HCEC 1CT (cell line): Measurements from ENCODE around the gene ZNF341.

Source experiments
- DNase-seq: peaks from one replicate; pipeline ENCODE4 v3.0.0-alpha.2; 2017

ZNF341 gene

GRCh38 chr20:33703498-33704137 lies 28.2 kb upstream of the ZNF341 start:
- no peak for DNase-seq

- DNase-seq = no peak
Measured at GRCh38 chr20:33704197-33704924, 27.4 kb upstream of the ZNF341 start.

GRCh38 chr20:33707668-33708067 lies 24.1 kb upstream of the ZNF341 start:
- DNase-seq = no peak

GRCh38 chr20:33709398-33709797 lies 22.4 kb upstream of the ZNF341 start:
- DNase-seq = no peak

- no peak for DNase-seq
Measured at GRCh38 chr20:33709905-33710541, 21.8 kb upstream of the ZNF341 start.

GRCh38 chr20:33710681-33711445 lies 20.9 kb upstream of the ZNF341 start:
- DNase-seq = no peak

GRCh38 chr20:33711446-33711738 lies 20.4 kb upstream of the ZNF341 start:
- DNase-seq = no peak

GRCh38 chr20:33713865-33714367 lies 17.9 kb upstream of the ZNF341 start:
- no peak for DNase-seq

GRCh38 chr20:33716498-33716897 lies 15.3 kb upstream of the ZNF341 start:
- no peak for DNase-seq

- DNase-seq = no peak
Measured at GRCh38 chr20:33719277-33719988, 12.4 kb upstream of the ZNF341 start.

GRCh38 chr20:33719989-33720709 lies 11.6 kb upstream of the ZNF341 start, which contains the start of gene PXMP4:
TSS of gene PXMP4 (minus strand) at chr20:33720310. CDS start at chr20:33720207, 103 bp downstream.
- peak; percentile 96 for DNase-seq

GRCh38 chr20:33721391-33722140 lies 10.2 kb upstream of the ZNF341 start:
- DNase-seq = no peak

GRCh38 chr20:33724439-33725094 lies 7.2 kb upstream of the ZNF341 start:
- peak; percentile 18 for DNase-seq

- DNase-seq = no peak
Measured at GRCh38 chr20:33725607-33726264, 6.1 kb upstream of the ZNF341 start.

GRCh38 chr20:33727115-33727479 lies 4.7 kb upstream of the ZNF341 start:
- no peak for DNase-seq

GRCh38 chr20:33727806-33728205 lies 4.0 kb upstream of the ZNF341 start:
- no peak for DNase-seq

GRCh38 chr20:33728463-33728862 lies 3.3 kb upstream of the ZNF341 start:
- no peak for DNase-seq

- DNase-seq = no peak
Measured at GRCh38 chr20:33729101-33729500, 2.7 kb upstream of the ZNF341 start.

GRCh38 chr20:33730946-33731692 lies 677 bp upstream of the ZNF341 start:
- DNase-seq = no peak
